ENCODE results near the gene SUN3. TPM values are rescaled to one million over a fixed set of nuclear protein-coding genes. Genes with fewer than 3 reads are reported as not detected.

SUN3 gene
- total and polyA plus RNA-seq, 2 of the 8 experiments (the other 6 are each of a cell fraction or from before 2014, with no cell fraction given): not detected

DNA sequence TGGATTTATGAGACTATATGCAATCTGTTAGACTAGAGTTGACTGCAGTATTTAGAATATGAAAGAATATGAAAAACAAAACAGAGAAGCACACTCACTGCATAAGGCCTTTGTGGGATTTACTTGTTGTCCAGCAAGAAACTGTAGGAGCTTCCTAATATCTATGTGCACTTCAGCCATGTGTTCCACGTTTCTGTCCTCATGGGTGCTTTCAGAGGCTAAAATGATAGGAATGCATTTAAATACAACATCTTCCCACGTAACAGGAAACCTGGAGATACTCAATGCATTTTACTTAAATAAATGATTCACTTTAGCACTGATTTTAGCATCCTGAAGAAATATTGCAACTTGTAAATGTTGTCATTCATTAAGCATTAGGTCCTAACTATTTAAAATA, 61.2 kb downstream of the SUN3 start:
- ChIA-PET CTCF (ENCODE audit: partially characterized antibody) (interaction anchor here (0.8 to 2.8 kb wide), 3 partner anchors 10 to 38 kb away, joined by 3 to 16 read pairs (median 4); no protein-coding TSS in a partner anchor), POLR2A (ENCODE audit: partially characterized antibody) (interaction anchor here (1.1 kb wide), 1 partner anchor 17 kb away, joined by 3 read pairs; no protein-coding TSS in a partner anchor)
- Histone ChIP-seq H3K79me2 (ENCODE audit: control insufficient read depth in 1 of 2, insufficient read depth in 2 of 2, low read length in 2 of 2) (no peaks in the 10 kb centered on the region; a peak in 1 of 4 replicates), H3K79me1 (ENCODE audit: low read depth, low read length) (0 out of 2 replicates have a peak, but pooled peaks cover 2% of the 10 kb centered on the region), H2AFZ (ENCODE audit: low read length) (no peak overlapping the region), H2BK120ac (replicated peaks; ENCODE audit: low read depth, low read length) (no peak overlapping the region), H3K18ac (ENCODE audit: extremely low read depth, low read length) (no peak overlapping the region), H3K36me3 (ENCODE audit: control insufficient read depth in 2 of 4, insufficient read depth in 4 of 4, low read length in 3 of 4) (peaks cover 25 to 64% (median 50%) of the 10 kb centered on the region in 4 experiments), H3K56ac (replicated peaks; ENCODE audit: insufficient read length, low read depth, low read length) (no peak overlapping the region), H3K23ac (ENCODE audit: insufficient read length) (no peak overlapping the region), H3K23me2 (ENCODE audit: low read depth, low read length) (no peaks in the 10 kb centered on the region), H4K8ac (ENCODE audit: extremely low read depth, insufficient read depth, low read length) (no peak overlapping the region), H2BK20ac (ENCODE audit: low read length) (no peak overlapping the region), H3K4me1 (replicated peaks in 1 of 4; ENCODE audit: control insufficient read depth in 3 of 4, insufficient read depth in 4 of 4, low read length in 3 of 4) (no peaks in the 10 kb centered on the region), H3K4me2 (ENCODE audit: insufficient read depth in 1 of 2, low read depth in 2 of 2, low read length in 2 of 2) (no peak overlapping the region), H2BK12ac (ENCODE audit: low read depth, low read length) (no peak overlapping the region), H3K9ac (replicated peaks in 1 of 4; ENCODE audit: extremely low read depth in 1 of 4, low read depth in 3 of 4, low read length in 3 of 4) (no peak overlapping the region), H4K5ac (ENCODE audit: insufficient read length, low read depth, low read length) (no peak overlapping the region), H3K9me3 (ENCODE audit: insufficient read depth in 2 of 2, low read depth in 1 of 2, low read length in 1 of 2) (no peaks in the 10 kb centered on the region), H2AK5ac (ENCODE audit: low read depth, low read length) (no peak overlapping the region), H3K4ac (replicated peaks; ENCODE audit: insufficient read length, low read depth, low read length) (no peak overlapping the region), H2BK15ac (ENCODE audit: low read length) (no peak overlapping the region), H3K14ac (ENCODE audit: insufficient read length) (no peak overlapping the region), H4K20me1 (replicated peaks in 1 of 2; ENCODE audit: control insufficient read depth in 1 of 2, insufficient read depth in 2 of 2, low read length in 2 of 2) (peaks cover 0 to 10% of the 10 kb centered on the region in 2 experiments), H4K91ac (replicated peaks; ENCODE audit: insufficient read length, low read length) (no peak overlapping the region), H3K4me3 (ENCODE audit: extremely low read depth in 1 of 4, insufficient read depth in 2 of 4, low read depth in 3 of 4, low read length in 4 of 4) (no peak overlapping the region), H3K27me3 (replicated peaks in 1 of 4; ENCODE audit: control insufficient read depth in 3 of 4, extremely low read depth in 1 of 4, insufficient read depth in 3 of 4, low read length in 3 of 4) (no peaks in the 10 kb centered on the region), H3K27ac (ENCODE audit: low read depth, low read length) (no peak overlapping the region), H2BK5ac (ENCODE audit: low read depth, low read length) (no peak overlapping the region)
- 91% methylated on average over 2 of the region's 2 CpGs; no CpG with 5 or more reads in 1 of the 2 experiments for WGBS, 2 experiments (ENCODE audit: extremely low coverage in 1 of 2, insufficient coverage in 1 of 2, insufficient read length in 1 of 2, insufficient replicate concordance in 2 of 2, low coverage in 1 of 2, low lambda C conversion rate in 2 of 2, missing lambda C conversion rate in 1 of 2)
- DNase-seq (ENCODE audit: low read depth in 1 of 2, low spot score in 2 of 2) (no peak), FAIRE-seq (no peak)
- TF ChIP-seq KDM4A (IDR thresholded peaks at IDR 0.05; ENCODE audit: low read depth, low read length, severe bottlenecking) (no peak), RNF2 (IDR thresholded peaks at IDR 0.05; ENCODE audit: borderline replicate concordance, low read depth, low read length, missing control alignments, poor library complexity, severe bottlenecking) (no peak), EP300 (IDR thresholded peaks at IDR 0.05; ENCODE audit: borderline replicate concordance in 1 of 2, low read depth in 2 of 2, low read length in 2 of 2) (no peak), KDM1A (IDR thresholded peaks at IDR 0.05; ENCODE audit: borderline replicate concordance, low read length) (no peak), RAD21 (IDR thresholded peaks at IDR 0.05 in 1 of 2, conservative IDR thresholded peaks at IDR 0.05 in 1 of 2; ENCODE audit: low read depth in 2 of 2, low read length in 2 of 2) (no peak), PHF8 (conservative IDR thresholded peaks at IDR 0.05; ENCODE audit: low read depth, low read length) (no peak), RFX5 (IDR thresholded peaks at IDR 0.05; ENCODE audit: borderline replicate concordance, low read depth, low read length) (no peak), SP2 (IDR thresholded peaks at IDR 0.05; ENCODE audit: low read length) (no peak), NANOG (IDR thresholded peaks at IDR 0.05; ENCODE audit: insufficient read depth, low read depth, low read length, poor library complexity, severe bottlenecking) (no peak), FOSL1 (IDR thresholded peaks at IDR 0.05; ENCODE audit: insufficient read depth, low read depth, low read length) (no peak), GABPA (IDR thresholded peaks at IDR 0.05; ENCODE audit: borderline replicate concordance, insufficient read depth, low read length) (no peak)
- TF ChIP-seq, protein P1, sequence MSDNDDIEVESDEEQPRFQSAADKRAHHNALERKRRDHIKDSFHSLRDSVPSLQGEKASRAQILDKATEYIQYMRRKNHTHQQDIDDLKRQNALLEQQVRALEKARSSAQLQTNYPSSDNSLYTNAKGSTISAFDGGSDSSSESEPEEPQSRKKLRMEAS (IDR thresholded peaks at IDR 0.05): no peak

Data from H1 (cell line).